HL-60 (cell line): ENCODE measurements around the gene PACS1.

ENCODE experiments used
- CTCF ChIP-seq: IDR thresholded peaks from one replicate; pipeline ENCODE4 v1.5.1; 2011; ENCODE audit warnings: low read length, control low read depth, inconsistent platforms; ENCODE audit not compliant: insufficient read depth
- GABPA ChIP-seq: IDR thresholded peaks from 2 replicates; pipeline ENCODE4 v1.6.1; 2012; ENCODE audit warnings: low read depth
- POLR2AphosphoS5 ChIP-seq: IDR thresholded peaks from 2 replicates; pipeline ENCODE4 v1.6.1; 2012; ENCODE audit warnings: low read depth
- REST ChIP-seq: IDR thresholded peaks from 2 replicates; pipeline ENCODE4 v1.6.1; 2012; ENCODE audit warnings: low read depth; ENCODE audit not compliant: insufficient replicate concordance
- SPI1 ChIP-seq: IDR thresholded peaks from 2 replicates; pipeline ENCODE4 v1.6.1; 2012; ENCODE audit warnings: low read depth, mild to moderate bottlenecking, borderline replicate concordance

- TF ChIP-seq CTCF (no peak), REST (no peak), POLR2AphosphoS5 (no peak), GABPA (no peak), SPI1 (no peak)
Observed at GRCh38 chr11:66203847-66204246, 133.8 kb downstream of the PACS1 start.
